H1 (cell line): Measurements from ENCODE around the gene LMNA.

Source experiments
- CEBPB ChIP-seq: IDR thresholded peaks from 2 replicates; pipeline ENCODE4 v1.6.1; 2012; ENCODE audit warnings: low read depth, low read length
- JUND ChIP-seq: IDR thresholded peaks from 2 replicates; pipeline ENCODE4 v1.6.1; 2011; ENCODE audit warnings: mild to moderate bottlenecking, improper control_type of control experiment, low read length
- KDM4A ChIP-seq: IDR thresholded peaks from one replicate; pipeline ENCODE4 v1.7.1; 2012; ENCODE audit warnings: low read depth, mild to moderate bottlenecking, moderate library complexity, low read length, inconsistent platforms; ENCODE audit not compliant: severe bottlenecking
- TF ChIP-seq, protein P1 (sequence below), 3 experiments: IDR thresholded peaks; 1 replicate in 2 of 3; 2 replicates in 1 of 3; pipeline versions ENCODE4 v1.5.1 to v1.6.1; 2011; ENCODE audit warnings: low read length in 3 of 3, mild to moderate bottlenecking in 3 of 3, inconsistent platforms in 2 of 3, low read depth in 1 of 3, moderate library complexity in 1 of 3; ENCODE audit not compliant: insufficient read depth in 1 of 3; ENCODE audit errors: control extremely low read depth in 1 of 3

GRCh38 chr1:156113282-156113950 is 1.1 kb upstream of the LMNA start:
- TF ChIP-seq JUND: no peak
- no peak for TF ChIP-seq KDM4A
- TF ChIP-seq, protein P1, sequence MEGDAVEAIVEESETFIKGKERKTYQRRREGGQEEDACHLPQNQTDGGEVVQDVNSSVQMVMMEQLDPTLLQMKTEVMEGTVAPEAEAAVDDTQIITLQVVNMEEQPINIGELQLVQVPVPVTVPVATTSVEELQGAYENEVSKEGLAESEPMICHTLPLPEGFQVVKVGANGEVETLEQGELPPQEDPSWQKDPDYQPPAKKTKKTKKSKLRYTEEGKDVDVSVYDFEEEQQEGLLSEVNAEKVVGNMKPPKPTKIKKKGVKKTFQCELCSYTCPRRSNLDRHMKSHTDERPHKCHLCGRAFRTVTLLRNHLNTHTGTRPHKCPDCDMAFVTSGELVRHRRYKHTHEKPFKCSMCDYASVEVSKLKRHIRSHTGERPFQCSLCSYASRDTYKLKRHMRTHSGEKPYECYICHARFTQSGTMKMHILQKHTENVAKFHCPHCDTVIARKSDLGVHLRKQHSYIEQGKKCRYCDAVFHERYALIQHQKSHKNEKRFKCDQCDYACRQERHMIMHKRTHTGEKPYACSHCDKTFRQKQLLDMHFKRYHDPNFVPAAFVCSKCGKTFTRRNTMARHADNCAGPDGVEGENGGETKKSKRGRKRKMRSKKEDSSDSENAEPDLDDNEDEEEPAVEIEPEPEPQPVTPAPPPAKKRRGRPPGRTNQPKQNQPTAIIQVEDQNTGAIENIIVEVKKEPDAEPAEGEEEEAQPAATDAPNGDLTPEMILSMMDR (IDR thresholded peaks at IDR 0.05; ENCODE audit: control extremely low read depth in 1 of 3, insufficient read depth in 1 of 3, low read depth in 1 of 3, low read length in 3 of 3): no peak
- no peak for TF ChIP-seq CEBPB
